Measurements from ENCODE around the gene ORAI3. TPM values are rescaled to one million over a fixed set of nuclear protein-coding genes. Genes with fewer than 3 reads are reported as not detected.

The ORAI3 gene
- total and polyA plus RNA-seq, 4 donors = 10.4 to 28.0 (median 14.7) TPM

DNA sequence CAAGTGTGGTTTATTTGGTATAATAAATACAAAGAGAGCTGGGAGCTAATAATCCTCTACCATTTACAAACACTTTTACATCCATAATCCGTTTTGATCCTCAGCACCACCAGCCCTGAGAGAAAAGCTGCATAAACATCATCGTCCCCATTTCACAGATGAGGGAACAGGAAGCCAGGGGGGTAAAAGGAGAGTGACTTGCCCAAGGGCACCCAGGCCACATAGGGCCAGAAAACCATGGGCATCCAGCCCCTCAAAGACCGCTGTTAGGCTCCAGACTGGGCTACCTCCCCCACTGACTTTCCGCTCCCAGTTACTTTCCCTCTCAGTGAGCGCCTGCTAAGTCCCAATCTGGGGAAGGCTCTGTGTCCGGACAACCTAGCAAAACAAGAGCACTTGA, 54.9 kb downstream of the ORAI3 start:
- no peak for DNase-seq (ENCODE audit: low read depth in 4 of 6, low spot score in 6 of 6)
- Histone ChIP-seq H3K27me3 (ENCODE audit: control insufficient read depth, insufficient read depth, low read length) (no peaks in the 10 kb centered on the region), H3K9me3 (ENCODE audit: control insufficient read depth, insufficient read depth, low read length) (no peaks in the 10 kb centered on the region), H3K36me3 (ENCODE audit: control insufficient read depth, insufficient read depth, low read length) (peaks cover 54% of the 10 kb centered on the region), H3K4me1 (ENCODE audit: control insufficient read depth, insufficient read depth, low read length) (peaks cover 11% of the 10 kb centered on the region), H3K27ac (ENCODE audit: low read depth, low read length) (no peak overlapping the region), H3K4me3 (ENCODE audit: low read depth, low read length) (no peak overlapping the region)
- WGBS (ENCODE audit: insufficient coverage) = 93% methylated on average over 3 of the region's 6 CpGs

Small RNA genes within 50 kb of the gene (small RNA-seq; reads per million reads assigned to genes)
- not detected for gene AC135048.1 (ENCODE audit: low replicate concordance)

Other genes with a start within 250 kb of the ORAI3 start
- gene SRCAP, start 249.9 kb upstream of the ORAI3 start, total RNA-seq = 10 to 100 TPM; 15.2 to 19.6 TPM
- gene SRCAP, start 249.9 kb upstream of the ORAI3 start, polyA plus RNA-seq (ENCODE audit: insufficient read length in 2 of 2) = 10 to 100 TPM; 47.2 to 48.6 TPM
- 10 to 100 TPM; 16.2 to 24.4 TPM for gene PHKG2, start 200.6 kb upstream of the ORAI3 start, total RNA-seq
- 10 to 100 TPM; 41.2 to 53.9 TPM for gene PHKG2, start 200.6 kb upstream of the ORAI3 start, polyA plus RNA-seq (ENCODE audit: insufficient read length in 2 of 2)
- gene CFAP119, start 187.0 kb upstream of the ORAI3 start, total RNA-seq = 10 to 100 TPM in 1 of 2 donors, 1 to 10 TPM in 1; 3.3 to 11.2 TPM
- 10 to 100 TPM; 16.0 to 19.1 TPM for gene CFAP119, start 187.0 kb upstream of the ORAI3 start, polyA plus RNA-seq (ENCODE audit: insufficient read length in 2 of 2)
- gene RNF40, start 186.7 kb upstream of the ORAI3 start, total RNA-seq = 100 to 1,000 TPM in 1 of 2 donors, 10 to 100 TPM in 1; 70.7 to 101 TPM
- 100 to 1,000 TPM; 128 to 132 TPM for gene RNF40, start 186.7 kb upstream of the ORAI3 start, polyA plus RNA-seq (ENCODE audit: insufficient read length in 2 of 2)
- 10 to 100 TPM in 1 of 2 donors, 1 to 10 TPM in 1; 7.8 to 24.2 TPM for gene ZNF629, start 161.9 kb upstream of the ORAI3 start, total RNA-seq
- gene ZNF629, start 161.9 kb upstream of the ORAI3 start, polyA plus RNA-seq (ENCODE audit: insufficient read length in 2 of 2) = 10 to 100 TPM; 26.5 to 27.4 TPM
- gene BCL7C, start 55.0 kb upstream of the ORAI3 start, total RNA-seq = 10 to 100 TPM; 27.0 to 71.7 TPM
- 10 to 100 TPM; 39.7 to 48.2 TPM for gene BCL7C, start 55.0 kb upstream of the ORAI3 start, polyA plus RNA-seq (ENCODE audit: insufficient read length in 2 of 2)
- 1 to 10 TPM in 1 of 2 donors, under 1 TPM in 1; 0.79 to 2.1 TPM for gene CTF1, start 52.5 kb upstream of the ORAI3 start, total RNA-seq
- 1 to 10 TPM; 4.0 to 6.1 TPM for gene CTF1, start 52.5 kb upstream of the ORAI3 start, polyA plus RNA-seq (ENCODE audit: insufficient read length in 2 of 2)
- 10 to 100 TPM; 15.8 to 23.9 TPM for gene FBXL19, start 25.5 kb upstream of the ORAI3 start, total RNA-seq
- gene FBXL19, start 25.5 kb upstream of the ORAI3 start, polyA plus RNA-seq (ENCODE audit: insufficient read length in 2 of 2) = 10 to 100 TPM; 86.4 to 90.1 TPM
- 1 to 10 TPM; 2.3 to 5.0 TPM for gene SETD1A, start 8.7 kb downstream of the ORAI3 start, total RNA-seq
- gene SETD1A, start 8.7 kb downstream of the ORAI3 start, polyA plus RNA-seq (ENCODE audit: insufficient read length in 2 of 2) = 10 to 100 TPM; 16.7 to 17.4 TPM
- 10 to 100 TPM in 1 of 2 donors, 1 to 10 TPM in 1; 9.2 to 14.7 TPM for gene HSD3B7, start 36.1 kb downstream of the ORAI3 start, total RNA-seq
- 1 to 10 TPM; 5.7 to 7.6 TPM for gene HSD3B7, start 36.1 kb downstream of the ORAI3 start, polyA plus RNA-seq (ENCODE audit: insufficient read length in 2 of 2)
- gene STX1B, start 61.6 kb downstream of the ORAI3 start, total RNA-seq = 10 to 100 TPM; 16.0 to 46.5 TPM
- 100 to 1,000 TPM; 116 to 130 TPM for gene STX1B, start 61.6 kb downstream of the ORAI3 start, polyA plus RNA-seq (ENCODE audit: insufficient read length in 2 of 2)
- 10 to 100 TPM; 28.6 to 45.2 TPM for gene STX4, start 84.5 kb downstream of the ORAI3 start, total RNA-seq
- gene STX4, start 84.5 kb downstream of the ORAI3 start, polyA plus RNA-seq (ENCODE audit: insufficient read length in 2 of 2) = 10 to 100 TPM; 84.9 to 91.6 TPM
- gene ZNF668, start 125.2 kb downstream of the ORAI3 start, total RNA-seq = 1 to 10 TPM; 4.9 to 5.8 TPM
- 10 to 100 TPM; 12.6 TPM for gene ZNF668, start 125.2 kb downstream of the ORAI3 start, polyA plus RNA-seq (ENCODE audit: insufficient read length in 2 of 2)
- 10 to 100 TPM in 1 of 2 donors, 1 to 10 TPM in 1; 5.9 to 14.4 TPM for gene ZNF646, start 125.4 kb downstream of the ORAI3 start, total RNA-seq
- gene ZNF646, start 125.4 kb downstream of the ORAI3 start, polyA plus RNA-seq (ENCODE audit: insufficient read length in 2 of 2) = 10 to 100 TPM; 11.2 to 11.9 TPM
- 1 to 10 TPM; 2.0 to 9.8 TPM for gene PRSS53, start 139.9 kb downstream of the ORAI3 start, total RNA-seq
- gene PRSS53, start 139.9 kb downstream of the ORAI3 start, polyA plus RNA-seq (ENCODE audit: insufficient read length in 2 of 2) = 1 to 10 TPM; 2.5 to 7.1 TPM
- gene VKORC1, start 145.7 kb downstream of the ORAI3 start, total RNA-seq = 100 to 1,000 TPM in 1 of 2 donors, 10 to 100 TPM in 1; 60.0 to 111 TPM
- gene VKORC1, start 145.7 kb downstream of the ORAI3 start, polyA plus RNA-seq (ENCODE audit: insufficient read length in 2 of 2) = 100 to 1,000 TPM in 1 of 2 donors, 10 to 100 TPM in 1; 66.5 to 107 TPM
- gene BCKDK, start 159.3 kb downstream of the ORAI3 start, total RNA-seq = 10 to 100 TPM; 13.5 to 25.0 TPM
- 10 to 100 TPM; 49.7 TPM for gene BCKDK, start 159.3 kb downstream of the ORAI3 start, polyA plus RNA-seq (ENCODE audit: insufficient read length in 2 of 2)
- 10 to 100 TPM; 38.1 to 81.9 TPM for gene KAT8, start 168.6 kb downstream of the ORAI3 start, total RNA-seq
- 10 to 100 TPM; 54.7 to 69.7 TPM for gene KAT8, start 168.6 kb downstream of the ORAI3 start, polyA plus RNA-seq (ENCODE audit: insufficient read length in 2 of 2)
- under 1 TPM; 0.10 to 0.94 TPM for gene PRSS8, start 186.7 kb downstream of the ORAI3 start, total RNA-seq
- gene PRSS8, start 186.7 kb downstream of the ORAI3 start, polyA plus RNA-seq (ENCODE audit: insufficient read length in 2 of 2) = 1 to 10 TPM in 1 of 2 donors, under 1 TPM in 1; 0.46 to 1.5 TPM
- 1 to 10 TPM; 1.4 to 2.8 TPM for gene PRSS36, start 201.0 kb downstream of the ORAI3 start, total RNA-seq
- 10 to 100 TPM; 10.5 TPM for gene PRSS36, start 201.0 kb downstream of the ORAI3 start, polyA plus RNA-seq (ENCODE audit: insufficient read length in 2 of 2)
- gene FUS, start 231.1 kb downstream of the ORAI3 start, total RNA-seq = 10 to 100 TPM; 49.9 to 59.2 TPM
- 100 to 1,000 TPM; 554 to 673 TPM for gene FUS, start 231.1 kb downstream of the ORAI3 start, polyA plus RNA-seq (ENCODE audit: insufficient read length in 2 of 2)